ENCODE data around the gene NINJ2.
A peak's percentile ranks its signal among the peaks of the same experiment; 100 is the strongest.

The NINJ2 gene

DNA sequence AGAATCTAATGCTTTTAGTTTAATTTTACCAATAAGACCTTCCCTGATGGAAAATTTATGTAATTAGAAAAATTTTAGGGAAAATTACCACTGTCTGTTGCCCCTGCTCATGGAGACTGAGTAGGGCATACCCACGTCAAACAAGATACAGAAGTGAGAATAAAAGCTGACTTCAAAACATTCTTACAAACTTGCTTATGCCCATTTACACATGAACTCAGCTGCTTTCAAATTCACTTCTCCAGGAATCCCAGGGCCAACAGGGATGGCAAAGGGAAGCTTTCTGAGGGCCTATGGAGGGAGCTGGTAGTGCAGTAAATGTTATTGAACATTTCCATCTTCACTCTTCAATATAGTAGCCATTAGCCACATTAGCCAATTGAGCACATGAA is 4.8 kb upstream of the NINJ2 start:
- no peaks in the 10 kb centered on the region for H3K27me3 ChIP-seq (replicated peaks; ENCODE audit: control insufficient read depth, insufficient read depth, low read length)
- H3K4me3 ChIP-seq (replicated peaks; ENCODE audit: low read depth, low read length), result no peak overlapping the region
- H3K36me3 ChIP-seq (ENCODE audit: control insufficient read depth, insufficient read depth, low read length), result no peaks in the 10 kb centered on the region; the same call in 1 of the 2 replicates
- no peak for DNase-seq (ENCODE audit: extremely low read depth, insufficient read length)
- TF ChIP-seq, protein P1, sequence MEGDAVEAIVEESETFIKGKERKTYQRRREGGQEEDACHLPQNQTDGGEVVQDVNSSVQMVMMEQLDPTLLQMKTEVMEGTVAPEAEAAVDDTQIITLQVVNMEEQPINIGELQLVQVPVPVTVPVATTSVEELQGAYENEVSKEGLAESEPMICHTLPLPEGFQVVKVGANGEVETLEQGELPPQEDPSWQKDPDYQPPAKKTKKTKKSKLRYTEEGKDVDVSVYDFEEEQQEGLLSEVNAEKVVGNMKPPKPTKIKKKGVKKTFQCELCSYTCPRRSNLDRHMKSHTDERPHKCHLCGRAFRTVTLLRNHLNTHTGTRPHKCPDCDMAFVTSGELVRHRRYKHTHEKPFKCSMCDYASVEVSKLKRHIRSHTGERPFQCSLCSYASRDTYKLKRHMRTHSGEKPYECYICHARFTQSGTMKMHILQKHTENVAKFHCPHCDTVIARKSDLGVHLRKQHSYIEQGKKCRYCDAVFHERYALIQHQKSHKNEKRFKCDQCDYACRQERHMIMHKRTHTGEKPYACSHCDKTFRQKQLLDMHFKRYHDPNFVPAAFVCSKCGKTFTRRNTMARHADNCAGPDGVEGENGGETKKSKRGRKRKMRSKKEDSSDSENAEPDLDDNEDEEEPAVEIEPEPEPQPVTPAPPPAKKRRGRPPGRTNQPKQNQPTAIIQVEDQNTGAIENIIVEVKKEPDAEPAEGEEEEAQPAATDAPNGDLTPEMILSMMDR (IDR thresholded peaks at IDR 0.05; ENCODE audit: insufficient read depth, low read length, poor library complexity, severe bottlenecking), result no peak

DNA sequence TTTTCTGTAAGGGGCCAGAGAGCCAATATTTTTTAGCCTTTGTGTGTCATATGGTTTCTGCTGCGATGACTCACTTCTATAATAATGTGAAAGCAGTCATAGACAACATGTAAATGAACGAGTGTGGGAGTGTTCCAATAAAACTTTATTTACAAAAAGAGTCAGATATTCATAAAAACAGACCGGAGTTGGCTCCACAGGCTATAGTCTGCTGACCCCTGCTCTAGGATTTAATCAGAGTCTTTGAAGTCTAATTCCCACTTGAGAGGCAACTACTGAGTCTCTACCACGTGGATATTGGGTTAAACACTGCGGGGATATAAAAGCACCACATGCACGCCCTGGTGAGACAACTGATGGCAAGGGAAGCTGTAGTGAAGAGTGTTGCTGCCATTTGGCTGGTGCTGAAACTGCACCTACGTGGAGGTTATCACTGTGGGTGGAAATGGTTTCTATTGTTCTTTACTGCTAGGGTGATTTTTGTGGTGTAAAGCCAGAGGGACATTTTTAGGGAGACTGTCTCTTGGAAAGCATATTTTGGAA is 3.6 kb upstream of the NINJ2 start:
- peak overlapping the region; percentile 42 for H3K4me3 ChIP-seq (replicated peaks; ENCODE audit: low read depth, low read length)
- DNase-seq (ENCODE audit: extremely low read depth, insufficient read length), result peak; percentile 78
- TF ChIP-seq, protein P1 (IDR thresholded peaks at IDR 0.05; ENCODE audit: insufficient read depth, low read length, poor library complexity, severe bottlenecking), result no peak
- H3K36me3 ChIP-seq (ENCODE audit: control insufficient read depth, insufficient read depth, low read length), result no peaks in the 10 kb centered on the region; the same call in 1 of the 2 replicates
- no peaks in the 10 kb centered on the region for H3K27me3 ChIP-seq (replicated peaks; ENCODE audit: control insufficient read depth, insufficient read depth, low read length)

DNA sequence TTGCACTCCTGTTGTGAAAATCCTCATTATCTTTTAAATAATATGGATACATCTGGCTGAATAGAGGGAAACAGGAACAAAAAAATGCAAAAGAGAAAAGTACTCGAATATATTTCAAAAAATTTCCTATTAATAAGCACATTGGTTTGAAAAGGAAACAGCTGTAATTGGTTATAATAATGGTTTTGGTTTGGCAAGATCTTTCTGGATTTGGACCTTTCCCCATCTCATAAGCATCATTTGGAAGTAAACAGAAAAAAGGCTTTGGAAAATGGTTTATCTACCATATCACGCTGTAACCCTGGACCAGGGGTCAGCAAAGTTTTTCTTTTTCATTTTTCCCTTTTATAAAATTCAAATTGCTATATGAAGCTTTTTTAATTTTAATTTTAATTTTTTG is 2.8 kb upstream of the NINJ2 start:
- no peaks in the 10 kb centered on the region for H3K27me3 ChIP-seq (replicated peaks; ENCODE audit: control insufficient read depth, insufficient read depth, low read length)
- DNase-seq (ENCODE audit: extremely low read depth, insufficient read length), result no peak
- no peaks in the 10 kb centered on the region; the same call in 1 of the 2 replicates for H3K36me3 ChIP-seq (ENCODE audit: control insufficient read depth, insufficient read depth, low read length)
- H3K4me3 ChIP-seq (replicated peaks; ENCODE audit: low read depth, low read length), result no peak overlapping the region; the same call in 1 of the 2 replicates
- TF ChIP-seq, protein P1 (IDR thresholded peaks at IDR 0.05; ENCODE audit: insufficient read depth, low read length, poor library complexity, severe bottlenecking), result no peak

DNA sequence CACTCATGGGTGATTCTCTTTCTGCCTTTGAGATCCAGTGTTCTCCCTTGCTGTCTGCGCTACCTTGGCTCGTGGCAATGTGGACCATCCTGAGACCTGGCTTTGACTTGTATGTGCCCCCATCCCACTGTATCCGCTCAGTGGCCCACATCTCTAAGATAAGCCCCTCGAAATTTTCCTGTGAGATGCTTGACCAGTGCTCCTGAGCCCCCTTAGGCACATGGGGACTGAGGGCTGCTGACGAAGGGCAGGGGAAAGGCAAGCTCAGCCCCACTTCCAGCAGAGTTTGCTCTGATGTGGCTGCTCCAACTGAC is 1.5 kb upstream of the NINJ2 start:
- Histone ChIP-seq H3K27me3 (replicated peaks; ENCODE audit: control insufficient read depth, insufficient read depth, low read length) (no peaks in the 10 kb centered on the region), H3K36me3 (ENCODE audit: control insufficient read depth, insufficient read depth, low read length) (no peaks in the 10 kb centered on the region; the same call in 1 of the 2 replicates), H3K4me3 (replicated peaks; ENCODE audit: low read depth, low read length) (no peak overlapping the region)
- TF ChIP-seq, protein P1 (IDR thresholded peaks at IDR 0.05; ENCODE audit: insufficient read depth, low read length, poor library complexity, severe bottlenecking), result no peak
- no peak for DNase-seq (ENCODE audit: extremely low read depth, insufficient read length)

DNA sequence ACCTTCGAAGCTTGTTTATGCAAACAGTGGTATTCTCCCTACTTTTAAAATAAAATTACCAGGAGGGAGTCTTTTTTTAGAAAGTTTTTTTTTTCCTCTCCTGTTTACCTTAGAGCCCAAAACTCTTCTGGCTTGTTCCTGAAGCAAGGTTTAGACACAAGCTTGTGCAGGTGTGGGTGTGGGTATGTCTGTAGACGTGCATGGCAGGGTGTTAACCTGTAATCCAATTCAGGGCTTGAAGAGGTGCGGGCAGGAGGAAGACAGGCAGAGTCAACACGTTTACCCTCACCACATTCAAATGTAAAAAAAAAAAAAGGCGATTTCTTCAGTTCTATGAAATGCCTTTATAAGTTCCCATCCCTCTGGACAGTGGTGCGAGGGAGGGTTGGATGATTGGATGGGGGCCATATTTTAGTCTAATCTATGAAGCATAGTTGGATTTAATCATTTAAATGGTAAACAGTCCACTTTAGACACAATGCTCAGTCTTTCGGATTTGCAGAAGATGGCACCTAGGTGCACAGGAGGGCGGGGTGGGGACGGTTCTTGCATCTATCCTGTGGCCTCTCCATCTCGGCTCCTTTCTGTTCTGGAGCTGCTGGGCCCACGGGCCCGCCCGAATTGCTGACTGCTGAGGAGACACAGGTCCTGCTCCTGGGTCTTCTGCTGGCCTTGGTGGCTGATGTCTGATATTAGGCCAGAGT is 982 bp upstream of the NINJ2 start:
- no peaks in the 10 kb centered on the region for H3K27me3 ChIP-seq (replicated peaks; ENCODE audit: control insufficient read depth, insufficient read depth, low read length)
- no peak for DNase-seq (ENCODE audit: extremely low read depth, insufficient read length)
- no peaks in the 10 kb centered on the region; the same call in 1 of the 2 replicates for H3K36me3 ChIP-seq (ENCODE audit: control insufficient read depth, insufficient read depth, low read length)
- no peak overlapping the region for H3K4me3 ChIP-seq (replicated peaks; ENCODE audit: low read depth, low read length)
- TF ChIP-seq, protein P1 (IDR thresholded peaks at IDR 0.05; ENCODE audit: insufficient read depth, low read length, poor library complexity, severe bottlenecking), result no peak
